DMS114 treated with DMSO at 0.1 percent for 48 hours (cell line): ENCODE results near the gene RANBP3.
"Not testable (repeated sequence)": the region's sequence is repeated elsewhere in the genome, so short reads cannot be mapped to it uniquely, and the experiment has no call there.

Experiments
- DNase-seq: peaks from one replicate; lab custom pipeline; 2025; ENCODE audit not compliant: unreplicated experiment; lab: John Stamatoyannopoulos, UW

The RANBP3 gene

GRCh38 chr19:5988517-5989387 is 10.8 kb upstream of the RANBP3 start:
- no peak for DNase-seq

GRCh38 chr19:5987077-5987818 is 9.3 kb upstream of the RANBP3 start:
- peak; percentile 53 for DNase-seq

- DNase-seq, result not testable (repeated sequence)
Measured at GRCh38 chr19:5985837-5986236, 7.9 kb upstream of the RANBP3 start.

GRCh38 chr19:5985098-5985783 is 7.3 kb upstream of the RANBP3 start:
- no peak for DNase-seq

GRCh38 chr19:5984600-5984999 is 6.7 kb upstream of the RANBP3 start:
- DNase-seq, result no peak

- no peak for DNase-seq
Measured at GRCh38 chr19:5983367-5983955, 5.5 kb upstream of the RANBP3 start.

- no peak for DNase-seq
Measured at GRCh38 chr19:5978606-5979552, 939 bp upstream of the RANBP3 start.

- no peak for DNase-seq
Measured at GRCh38 chr19:5977222-5977784, 637 bp downstream of the RANBP3 start.

- no peak for DNase-seq
Measured at GRCh38 chr19:5976768-5977167, 1.2 kb downstream of the RANBP3 start.

GRCh38 chr19:5975388-5975728 is 2.6 kb downstream of the RANBP3 start:
- DNase-seq, result no peak

GRCh38 chr19:5974721-5975387 is 3.1 kb downstream of the RANBP3 start:
- DNase-seq, result no peak

- DNase-seq, result no peak
Measured at GRCh38 chr19:5973867-5974635, 3.9 kb downstream of the RANBP3 start.

- no peak for DNase-seq
Measured at GRCh38 chr19:5973376-5973775, 4.6 kb downstream of the RANBP3 start.

- DNase-seq, result no peak
Measured at GRCh38 chr19:5972355-5972731, 5.6 kb downstream of the RANBP3 start.

GRCh38 chr19:5971714-5972354 is 6.1 kb downstream of the RANBP3 start:
- no peak for DNase-seq

GRCh38 chr19:5969476-5969875 is 8.5 kb downstream of the RANBP3 start:
- DNase-seq, result no peak

- no peak for DNase-seq
Measured at GRCh38 chr19:5968431-5969373, 9.2 kb downstream of the RANBP3 start.
